ENCODE measurements around the gene CSNK1A1.
"Not testable (repeated sequence)": the region's sequence is repeated elsewhere in the genome, so short reads cannot be mapped to it uniquely, and the experiment has no call there.

CSNK1A1 gene

DNA sequence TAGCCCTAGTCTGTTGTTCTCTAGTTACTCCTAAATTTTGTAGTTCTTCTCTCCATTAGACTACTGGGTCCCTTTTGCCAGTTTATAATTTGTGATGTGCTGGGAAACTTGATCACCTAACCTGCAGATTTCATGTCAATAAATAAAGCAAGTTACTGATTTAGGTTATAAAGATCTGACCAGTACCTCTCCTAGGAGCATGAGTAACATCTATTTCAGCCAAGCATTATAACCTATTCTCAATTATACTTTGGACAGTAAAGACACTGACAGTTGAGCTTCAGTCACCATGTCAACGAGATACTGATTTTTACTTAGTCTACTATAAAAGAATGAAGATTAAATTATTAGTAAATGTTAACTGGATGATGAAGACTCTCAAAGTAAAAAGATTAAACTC lies 36.7 kb downstream of the CSNK1A1 start:
- Histone ChIP-seq H3K36me3 (ENCODE audit: control insufficient read depth, insufficient read depth, low read length) (peaks cover 36% of the 10 kb centered on the region), H3K27ac (ENCODE audit: insufficient read depth, low read length, poor library complexity, severe bottlenecking) (no peak overlapping the region), H3K4me3 (ENCODE audit: insufficient read depth, low read depth, low read length, poor library complexity, severe bottlenecking) (no peak overlapping the region), H3K4me1 (ENCODE audit: control insufficient read depth, insufficient read depth, low read length, poor library complexity, severe bottlenecking) (peaks cover 4% of the 10 kb centered on the region), H3K27me3 (replicated peaks; ENCODE audit: control insufficient read depth, insufficient read depth, low read length, poor library complexity, severe bottlenecking) (no peaks in the 10 kb centered on the region), H3K9me3 (ENCODE audit: control insufficient read depth, low read length) (no peaks in the 10 kb centered on the region)
- no peak for DNase-seq

GRCh38 chr5:149513372-149513947 lies 37.8 kb downstream of the CSNK1A1 start:
- not testable (repeated sequence) for H3K4me3 ChIP-seq (ENCODE audit: insufficient read depth, low read depth, low read length, poor library complexity, severe bottlenecking); H3K4me1 ChIP-seq (ENCODE audit: control insufficient read depth, insufficient read depth, low read length, poor library complexity, severe bottlenecking); H3K27ac ChIP-seq (ENCODE audit: insufficient read depth, low read length, poor library complexity, severe bottlenecking); H3K27me3 ChIP-seq (replicated peaks; ENCODE audit: control insufficient read depth, insufficient read depth, low read length, poor library complexity, severe bottlenecking); DNase-seq; H3K9me3 ChIP-seq (ENCODE audit: control insufficient read depth, low read length)
- H3K36me3 ChIP-seq (ENCODE audit: control insufficient read depth, insufficient read depth, low read length): peaks cover 43% of the 10 kb centered on the region

DNA sequence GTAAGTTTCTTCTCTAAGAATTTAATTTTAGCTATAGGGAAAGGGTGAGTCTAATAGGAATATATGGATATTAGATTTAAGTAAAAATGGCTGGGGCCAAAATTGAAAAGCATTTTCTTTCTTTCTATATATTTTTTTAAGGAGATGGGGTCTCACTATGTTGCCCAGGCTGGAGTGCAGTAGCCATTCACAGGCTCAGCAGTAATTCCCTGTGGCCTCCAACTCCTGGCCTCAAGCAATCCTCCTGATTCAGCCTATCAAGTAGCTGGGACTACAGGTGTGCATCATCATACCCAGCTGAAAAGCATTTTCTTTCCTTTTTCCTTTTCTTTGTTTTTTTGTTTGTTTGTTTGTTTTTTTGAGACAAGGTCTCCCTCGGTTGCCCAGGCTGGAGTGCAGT lies 41.1 kb downstream of the CSNK1A1 start:
- Histone ChIP-seq H3K4me3 (ENCODE audit: insufficient read depth, low read depth, low read length, poor library complexity, severe bottlenecking) (no peak overlapping the region), H3K27ac (ENCODE audit: insufficient read depth, low read length, poor library complexity, severe bottlenecking) (no peak overlapping the region), H3K9me3 (ENCODE audit: control insufficient read depth, low read length) (no peaks in the 10 kb centered on the region), H3K36me3 (ENCODE audit: control insufficient read depth, insufficient read depth, low read length) (peaks cover 75% of the 10 kb centered on the region), H3K4me1 (ENCODE audit: control insufficient read depth, insufficient read depth, low read length, poor library complexity, severe bottlenecking) (no peaks in the 10 kb centered on the region), H3K27me3 (replicated peaks; ENCODE audit: control insufficient read depth, insufficient read depth, low read length, poor library complexity, severe bottlenecking) (no peaks in the 10 kb centered on the region)
- no peak for DNase-seq

GRCh38 chr5:149504677-149505076 lies 46.6 kb downstream of the CSNK1A1 start:
- Histone ChIP-seq H3K36me3 (ENCODE audit: control insufficient read depth, insufficient read depth, low read length) (peaks cover 84% of the 10 kb centered on the region), H3K27ac (ENCODE audit: insufficient read depth, low read length, poor library complexity, severe bottlenecking) (no peak overlapping the region), H3K4me1 (ENCODE audit: control insufficient read depth, insufficient read depth, low read length, poor library complexity, severe bottlenecking) (no peaks in the 10 kb centered on the region), H3K4me3 (ENCODE audit: insufficient read depth, low read depth, low read length, poor library complexity, severe bottlenecking) (no peak overlapping the region), H3K9me3 (ENCODE audit: control insufficient read depth, low read length) (no peaks in the 10 kb centered on the region), H3K27me3 (replicated peaks; ENCODE audit: control insufficient read depth, insufficient read depth, low read length, poor library complexity, severe bottlenecking) (no peaks in the 10 kb centered on the region)
- DNase-seq: no peak

GRCh38 chr5:149503006-149503405 lies 48.2 kb downstream of the CSNK1A1 start:
- Histone ChIP-seq H3K27ac (ENCODE audit: insufficient read depth, low read length, poor library complexity, severe bottlenecking) (no peak overlapping the region), H3K4me1 (ENCODE audit: control insufficient read depth, insufficient read depth, low read length, poor library complexity, severe bottlenecking) (no peaks in the 10 kb centered on the region), H3K27me3 (replicated peaks; ENCODE audit: control insufficient read depth, insufficient read depth, low read length, poor library complexity, severe bottlenecking) (no peaks in the 10 kb centered on the region), H3K4me3 (ENCODE audit: insufficient read depth, low read depth, low read length, poor library complexity, severe bottlenecking) (no peak overlapping the region), H3K9me3 (ENCODE audit: control insufficient read depth, low read length) (no peaks in the 10 kb centered on the region), H3K36me3 (ENCODE audit: control insufficient read depth, insufficient read depth, low read length) (peaks cover 83% of the 10 kb centered on the region)
- DNase-seq: no peak

DNA sequence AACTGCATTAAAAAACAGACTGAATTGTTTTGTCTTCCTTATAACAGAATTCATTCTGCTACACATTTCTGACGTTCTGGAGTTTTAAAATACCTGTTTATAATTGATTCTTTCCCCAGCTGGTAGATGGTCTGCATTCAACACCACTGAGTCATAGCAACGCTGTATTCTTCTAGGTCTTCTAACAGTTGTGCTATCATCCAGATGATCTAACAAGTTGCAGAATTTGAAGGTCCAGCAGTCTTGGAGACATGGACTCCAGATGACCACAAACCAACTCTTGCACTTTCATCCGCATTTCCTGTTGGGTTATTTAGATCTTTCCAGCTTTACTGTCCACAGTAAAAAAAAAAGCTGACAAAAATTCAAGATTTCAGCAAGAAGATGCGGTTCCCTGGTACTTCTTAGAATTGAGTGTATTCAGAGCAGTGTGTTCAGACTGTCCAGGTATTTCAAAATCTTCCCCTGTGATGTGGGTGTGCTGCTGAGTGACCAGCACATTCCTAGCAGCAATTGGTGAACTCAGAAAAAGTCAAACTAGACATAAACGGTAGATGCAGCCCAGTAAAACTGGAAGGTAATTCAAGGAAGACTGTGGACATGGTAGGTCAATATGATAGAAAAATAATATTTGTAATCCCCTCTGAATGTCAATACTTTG lies 50.2 kb downstream of the CSNK1A1 start:
- no peak overlapping the region for H3K4me3 ChIP-seq (ENCODE audit: insufficient read depth, low read depth, low read length, poor library complexity, severe bottlenecking)
- peaks cover 73% of the 10 kb centered on the region for H3K36me3 ChIP-seq (ENCODE audit: control insufficient read depth, insufficient read depth, low read length)
- no peak overlapping the region for H3K27ac ChIP-seq (ENCODE audit: insufficient read depth, low read length, poor library complexity, severe bottlenecking)
- H3K9me3 ChIP-seq (ENCODE audit: control insufficient read depth, low read length): no peaks in the 10 kb centered on the region
- H3K4me1 ChIP-seq (ENCODE audit: control insufficient read depth, insufficient read depth, low read length, poor library complexity, severe bottlenecking): no peaks in the 10 kb centered on the region
- DNase-seq: no peak
- no peaks in the 10 kb centered on the region for H3K27me3 ChIP-seq (replicated peaks; ENCODE audit: control insufficient read depth, insufficient read depth, low read length, poor library complexity, severe bottlenecking)

- no peaks in the 10 kb centered on the region for H3K27me3 ChIP-seq (replicated peaks; ENCODE audit: control insufficient read depth, insufficient read depth, low read length, poor library complexity, severe bottlenecking)
- no peaks in the 10 kb centered on the region for H3K9me3 ChIP-seq (ENCODE audit: control insufficient read depth, low read length)
- DNase-seq: no peak
- no peak overlapping the region for H3K27ac ChIP-seq (ENCODE audit: insufficient read depth, low read length, poor library complexity, severe bottlenecking)
- no peak overlapping the region for H3K4me3 ChIP-seq (ENCODE audit: insufficient read depth, low read depth, low read length, poor library complexity, severe bottlenecking)
- H3K4me1 ChIP-seq (ENCODE audit: control insufficient read depth, insufficient read depth, low read length, poor library complexity, severe bottlenecking): no peaks in the 10 kb centered on the region
- peaks cover 54% of the 10 kb centered on the region for H3K36me3 ChIP-seq (ENCODE audit: control insufficient read depth, insufficient read depth, low read length)
Measured at GRCh38 chr5:149498724-149499336, 52.4 kb downstream of the CSNK1A1 start.

DNA sequence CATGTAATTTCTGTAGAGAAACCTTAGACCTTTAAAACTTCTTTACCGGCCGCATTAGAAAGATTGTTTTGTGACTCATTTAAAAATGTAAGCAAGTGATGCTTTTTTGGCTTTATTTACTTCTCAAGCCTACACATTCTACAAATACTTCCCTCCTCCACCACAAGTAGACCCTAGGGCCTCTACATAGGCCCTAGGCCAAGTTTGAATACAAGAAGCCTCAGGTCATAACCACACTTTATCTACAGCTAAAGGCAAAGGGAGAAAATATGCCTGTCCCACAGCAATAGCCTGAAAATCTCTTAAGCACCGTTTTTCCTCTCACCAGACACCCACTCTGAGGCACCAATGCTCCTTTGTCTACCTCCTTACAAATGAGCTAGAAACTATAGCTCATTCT lies 53.9 kb downstream of the CSNK1A1 start:
- Histone ChIP-seq H3K27ac (ENCODE audit: insufficient read depth, low read length, poor library complexity, severe bottlenecking) (no peak overlapping the region), H3K4me1 (ENCODE audit: control insufficient read depth, insufficient read depth, low read length, poor library complexity, severe bottlenecking) (no peaks in the 10 kb centered on the region), H3K36me3 (ENCODE audit: control insufficient read depth, insufficient read depth, low read length) (peaks cover 53% of the 10 kb centered on the region), H3K4me3 (ENCODE audit: insufficient read depth, low read depth, low read length, poor library complexity, severe bottlenecking) (no peak overlapping the region), H3K9me3 (ENCODE audit: control insufficient read depth, low read length) (no peaks in the 10 kb centered on the region), H3K27me3 (replicated peaks; ENCODE audit: control insufficient read depth, insufficient read depth, low read length, poor library complexity, severe bottlenecking) (no peaks in the 10 kb centered on the region)
- no peak for DNase-seq

- H3K36me3 ChIP-seq (ENCODE audit: control insufficient read depth, insufficient read depth, low read length): peaks cover 50% of the 10 kb centered on the region
- H3K27ac ChIP-seq (ENCODE audit: insufficient read depth, low read length, poor library complexity, severe bottlenecking): no peak overlapping the region
- no peaks in the 10 kb centered on the region for H3K9me3 ChIP-seq (ENCODE audit: control insufficient read depth, low read length)
- DNase-seq: no peak
- H3K4me3 ChIP-seq (ENCODE audit: insufficient read depth, low read depth, low read length, poor library complexity, severe bottlenecking): no peak overlapping the region
- no peaks in the 10 kb centered on the region for H3K4me1 ChIP-seq (ENCODE audit: control insufficient read depth, insufficient read depth, low read length, poor library complexity, severe bottlenecking)
- no peaks in the 10 kb centered on the region for H3K27me3 ChIP-seq (replicated peaks; ENCODE audit: control insufficient read depth, insufficient read depth, low read length, poor library complexity, severe bottlenecking)
Measured at GRCh38 chr5:149496917-149497316, 54.3 kb downstream of the CSNK1A1 start.

DNA sequence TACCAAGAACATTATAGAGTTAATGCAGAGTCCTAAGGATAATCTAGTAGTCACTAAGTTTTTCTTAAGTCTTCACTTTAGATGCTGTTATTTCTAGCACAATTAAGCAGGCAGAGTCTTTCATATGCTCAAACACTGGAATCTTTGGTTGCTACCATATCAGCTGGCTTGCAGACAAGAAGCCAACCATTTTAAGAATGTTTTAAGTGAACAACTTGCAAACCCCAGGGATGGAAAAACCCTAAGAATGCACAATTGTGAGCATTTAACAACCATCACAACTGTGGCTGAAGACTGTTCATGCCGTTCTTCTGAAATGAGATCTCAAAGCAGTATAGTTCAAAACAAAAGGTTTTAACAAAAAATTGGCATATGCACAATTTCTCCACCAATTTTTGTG lies 55.1 kb downstream of the CSNK1A1 start:
- Histone ChIP-seq H3K9me3 (ENCODE audit: control insufficient read depth, low read length) (no peaks in the 10 kb centered on the region), H3K27me3 (replicated peaks; ENCODE audit: control insufficient read depth, insufficient read depth, low read length, poor library complexity, severe bottlenecking) (no peaks in the 10 kb centered on the region), H3K27ac (ENCODE audit: insufficient read depth, low read length, poor library complexity, severe bottlenecking) (no peak overlapping the region), H3K36me3 (ENCODE audit: control insufficient read depth, insufficient read depth, low read length) (peaks cover 45% of the 10 kb centered on the region), H3K4me3 (ENCODE audit: insufficient read depth, low read depth, low read length, poor library complexity, severe bottlenecking) (no peak overlapping the region), H3K4me1 (ENCODE audit: control insufficient read depth, insufficient read depth, low read length, poor library complexity, severe bottlenecking) (no peaks in the 10 kb centered on the region)
- DNase-seq: no peak
